WTC11 (cell line): ENCODE measurements around the gene ECSCR. TPM values are rescaled to one million over a fixed set of nuclear protein-coding genes. Genes with fewer than 3 reads are reported as not detected.
"Not testable (repeated sequence)": the region's sequence is repeated elsewhere in the genome, so short reads cannot be mapped to it uniquely, and the experiment has no call there.

Experiments
- ATAC-seq: fragments of 200-7000 bp; cut with Tn5 transposase; 2 replicates; pipeline ENCODE4 v1.10.0; 2021; ENCODE audit warnings: mild to moderate bottlenecking, moderate library complexity
- CTCF ChIA-PET: fragments of 300-600 bp; sonication (Branson Sonifier 250); formaldehyde crosslinking; loops from one replicate; lab custom pipeline; 2021; ENCODE audit warnings: antibody characterized with exemption; lab: Charles Lee
- POLR2A ChIA-PET: fragments of 350-600 bp; sonication (Branson Sonifier 250); formaldehyde crosslinking; loops from one replicate; lab custom pipeline; 2021; ENCODE audit warnings: antibody characterized with exemption; lab: Charles Lee
- DNase-seq: peaks from one replicate; pipeline ENCODE4 v3.0.0; 2021; ENCODE audit warnings: low spot score
- H3K27ac Mint-ChIP-seq: 2 replicates; pipeline ENCODE4 v1.8.0; 2021; ENCODE audit warnings: mixed read lengths
- H3K27me3 Mint-ChIP-seq: 2 replicates; pipeline ENCODE4 v1.8.0; 2021; ENCODE audit warnings: low read depth, mild to moderate bottlenecking, moderate library complexity, mixed read lengths
- H3K36me3 Mint-ChIP-seq: 2 replicates; pipeline ENCODE4 v1.8.0; 2021; ENCODE audit warnings: mixed read lengths
- H3K4me1 Mint-ChIP-seq: 2 replicates; pipeline ENCODE4 v1.8.0; 2022; ENCODE audit warnings: mixed read lengths
- H3K4me3 Mint-ChIP-seq: 2 replicates; pipeline ENCODE4 v1.8.0; 2021; ENCODE audit warnings: mild to moderate bottlenecking, moderate library complexity, mixed read lengths
- H3K9me3 Mint-ChIP-seq: 2 replicates; pipeline ENCODE4 v1.8.0; 2021; ENCODE audit warnings: mixed read lengths
- ATF1 ChIP-seq: sonication (generic); formaldehyde crosslinking; IDR thresholded peaks from 2 replicates; pipeline ENCODE4 v1.8.1; 2023; ENCODE audit warnings: mild to moderate bottlenecking, moderate library complexity, missing genetic modification reagents
- CREM ChIP-seq: sonication (generic); formaldehyde crosslinking; IDR thresholded peaks from 2 replicates; pipeline ENCODE4 v1.8.1; 2022; ENCODE audit warnings: mild to moderate bottlenecking, missing genetic modification reagents, moderate library complexity
- FOXP1 ChIP-seq: sonication (generic); formaldehyde crosslinking; IDR thresholded peaks from 2 replicates; pipeline ENCODE4 v1.8.0; 2022; ENCODE audit warnings: missing genetic modification reagents, mild to moderate bottlenecking, moderate library complexity, borderline replicate concordance
- IRF1 ChIP-seq: sonication (generic); formaldehyde crosslinking; IDR thresholded peaks from 2 replicates; pipeline ENCODE4 v1.8.0; 2023; ENCODE audit warnings: missing genetic modification reagents
- JAZF1 ChIP-seq: fragments of 250-450 bp; sonication (Bioruptor Pico); IDR thresholded peaks from 2 replicates; pipeline ENCODE4 v1.9.0; 2021; ENCODE audit warnings: moderate library complexity, mild to moderate bottlenecking, inconsistent platforms
- MLX ChIP-seq: sonication (generic); formaldehyde crosslinking; IDR thresholded peaks from 2 replicates; pipeline ENCODE4 v1.8.1; 2023; ENCODE audit warnings: mild to moderate bottlenecking, missing genetic modification reagents, moderate library complexity
- MXD4 ChIP-seq: fragments of 250-450 bp; sonication (Bioruptor Pico); IDR thresholded peaks from 2 replicates; pipeline ENCODE4 v1.8.0; 2021; ENCODE audit warnings: mild to moderate bottlenecking, moderate library complexity, borderline replicate concordance
- NFYB ChIP-seq: sonication (generic); formaldehyde crosslinking; conservative IDR thresholded peaks from 2 replicates; pipeline ENCODE4 v1.8.0; 2022; ENCODE audit warnings: low read depth, missing genetic modification reagents
- OVOL2 ChIP-seq: fragments of 250-450 bp; sonication (Bioruptor Pico); IDR thresholded peaks from 2 replicates; pipeline ENCODE4 v1.9.0; 2021; ENCODE audit warnings: mild to moderate bottlenecking, borderline replicate concordance
- PREB ChIP-seq: sonication (generic); formaldehyde crosslinking; IDR thresholded peaks from 2 replicates; pipeline ENCODE4 v1.8.1; 2022; ENCODE audit warnings: mild to moderate bottlenecking, missing genetic modification reagents, moderate library complexity, borderline replicate concordance
- PRRX2 ChIP-seq: fragments of 250-450 bp; sonication (Bioruptor Pico); IDR thresholded peaks from 2 replicates; pipeline ENCODE4 v1.8.0; 2021; ENCODE audit warnings: mild to moderate bottlenecking
- SMAD4 ChIP-seq: sonication (generic); formaldehyde crosslinking; IDR thresholded peaks from 2 replicates; pipeline ENCODE4 v1.8.0; 2022; ENCODE audit warnings: mild to moderate bottlenecking, missing genetic modification reagents
- TEAD1 ChIP-seq: sonication (generic); formaldehyde crosslinking; IDR thresholded peaks from 2 replicates; pipeline ENCODE4 v1.8.0; 2022; ENCODE audit warnings: mild to moderate bottlenecking, missing genetic modification reagents
- TP53 ChIP-seq: sonication (generic); formaldehyde crosslinking; IDR thresholded peaks from 2 replicates; pipeline ENCODE4 v1.8.1; 2023; ENCODE audit warnings: mild to moderate bottlenecking, missing genetic modification reagents
- ZBTB21 ChIP-seq: sonication (generic); formaldehyde crosslinking; IDR thresholded peaks from 2 replicates; pipeline ENCODE4 v1.8.1; 2023; ENCODE audit warnings: mild to moderate bottlenecking, missing genetic modification reagents, borderline replicate concordance
- ZNF317 ChIP-seq: sonication (generic); formaldehyde crosslinking; IDR thresholded peaks from 2 replicates; pipeline ENCODE4 v1.8.1; 2023; ENCODE audit warnings: low read depth, mild to moderate bottlenecking, moderate library complexity, missing genetic modification reagents, borderline replicate concordance
- ZNF671 ChIP-seq: fragments of 250-450 bp; sonication (Bioruptor Pico); IDR thresholded peaks from 2 replicates; pipeline ENCODE4 v1.8.0; 2021; ENCODE audit warnings: mild to moderate bottlenecking
- total RNA-seq: library from RNA; stranded (reverse); gene quantifications from 3 replicates; pipeline ENCODE4 v1.2.3, GENCODE V29; 2021
- TF ChIP-seq, protein P1 (sequence below): sonication (generic); formaldehyde crosslinking; IDR thresholded peaks from 2 replicates; pipeline ENCODE4 v1.8.1; 2022; ENCODE audit warnings: low read depth, mild to moderate bottlenecking, moderate library complexity, missing genetic modification reagents, borderline replicate concordance
- TF ChIP-seq, protein P2 (sequence below): fragments of 250-450 bp; sonication (Bioruptor Pico); IDR thresholded peaks from 2 replicates; pipeline ENCODE4 v1.8.0; 2021; ENCODE audit warnings: mild to moderate bottlenecking
- TF ChIP-seq, protein P3 (sequence below): sonication (generic); formaldehyde crosslinking; IDR thresholded peaks from 2 replicates; pipeline ENCODE4 v1.8.0; 2023; ENCODE audit warnings: mild to moderate bottlenecking, missing genetic modification reagents

The ECSCR gene
- total RNA-seq, 1 experiment from 2014 or later, result 2.7 TPM

DNA sequence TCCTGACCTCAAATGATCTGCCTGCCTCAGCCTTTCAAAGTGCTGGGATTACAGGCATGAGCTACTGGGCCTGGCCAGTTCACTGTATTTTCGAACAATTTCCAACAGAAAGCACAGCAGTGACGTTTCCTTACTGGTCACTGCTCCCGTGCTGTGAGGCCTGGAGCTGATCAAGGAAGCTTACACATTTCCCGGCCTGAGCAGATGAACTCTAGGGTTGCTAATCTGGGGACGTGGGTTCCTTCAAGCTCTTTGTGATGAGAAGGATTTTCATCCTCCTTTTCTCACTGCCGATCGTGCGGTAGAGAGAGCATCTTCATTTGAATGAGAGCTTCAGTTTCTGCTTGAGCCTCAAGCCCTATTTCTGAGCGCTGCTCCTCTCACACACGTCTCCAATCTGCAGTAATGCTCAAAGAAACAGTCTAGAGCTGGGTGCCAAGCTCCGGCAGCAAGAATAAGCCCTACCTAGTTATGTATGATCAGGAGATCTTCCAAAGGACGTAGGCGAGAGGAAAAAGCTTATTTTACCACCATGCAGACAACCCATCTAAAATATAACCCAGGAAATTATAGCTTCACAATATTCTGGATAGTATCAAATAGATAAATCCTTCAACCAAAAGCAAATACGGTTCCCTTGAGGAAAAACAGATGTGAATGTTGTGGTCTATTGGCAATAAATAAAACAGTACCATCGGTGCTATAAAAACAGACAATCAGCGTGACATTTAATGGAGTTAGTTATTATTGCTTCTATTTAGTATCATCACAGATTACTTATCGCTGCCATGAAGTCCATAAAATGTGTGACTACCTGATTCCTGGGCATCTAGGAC, 51.3 kb downstream of the ECSCR start:
- ChIA-PET CTCF (interaction anchor here (0.6 to 1.7 kb wide), 5 partner anchors 8 to 172 kb away, joined by 3 to 7 read pairs (median 6); no protein-coding TSS in a partner anchor), POLR2A (no interaction called here)

GRCh38 chr5:139410121-139410992, 52.2 kb downstream of the ECSCR start:
- no peak for ATAC-seq
- no peaks in the 10 kb centered on the region for H3K27me3 Mint-ChIP-seq

More for the DNA sequence above, 51.3 kb downstream of the ECSCR start:
- Mint-ChIP-seq H3K36me3 (peaks cover 4% of the 10 kb centered on the region; the same call in 1 of the 2 replicates), H3K9me3 (no peaks in the 10 kb centered on the region), H3K27ac (no peak overlapping the region; the same call in 1 of the 2 replicates), H3K4me3 (no peak overlapping the region), H3K4me1 (no peaks in the 10 kb centered on the region), H3K27me3 (no peaks in the 10 kb centered on the region)
- no peak for DNase-seq
- ATAC-seq, result no peak
- TF ChIP-seq, protein P1, sequence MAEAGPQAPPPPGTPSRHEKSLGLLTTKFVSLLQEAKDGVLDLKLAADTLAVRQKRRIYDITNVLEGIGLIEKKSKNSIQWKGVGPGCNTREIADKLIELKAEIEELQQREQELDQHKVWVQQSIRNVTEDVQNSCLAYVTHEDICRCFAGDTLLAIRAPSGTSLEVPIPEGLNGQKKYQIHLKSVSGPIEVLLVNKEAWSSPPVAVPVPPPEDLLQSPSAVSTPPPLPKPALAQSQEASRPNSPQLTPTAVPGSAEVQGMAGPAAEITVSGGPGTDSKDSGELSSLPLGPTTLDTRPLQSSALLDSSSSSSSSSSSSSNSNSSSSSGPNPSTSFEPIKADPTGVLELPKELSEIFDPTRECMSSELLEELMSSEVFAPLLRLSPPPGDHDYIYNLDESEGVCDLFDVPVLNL (CRISPR knock-in tag), result no peak
- TF ChIP-seq PREB (CRISPR knock-in tag) (no peak), ZBTB21 (CRISPR knock-in tag) (no peak), ZNF671 (no peak), JAZF1 (no peak), IRF1 (CRISPR knock-in tag) (no peak), OVOL2 (CRISPR knock-in tag) (no peak)

DNA sequence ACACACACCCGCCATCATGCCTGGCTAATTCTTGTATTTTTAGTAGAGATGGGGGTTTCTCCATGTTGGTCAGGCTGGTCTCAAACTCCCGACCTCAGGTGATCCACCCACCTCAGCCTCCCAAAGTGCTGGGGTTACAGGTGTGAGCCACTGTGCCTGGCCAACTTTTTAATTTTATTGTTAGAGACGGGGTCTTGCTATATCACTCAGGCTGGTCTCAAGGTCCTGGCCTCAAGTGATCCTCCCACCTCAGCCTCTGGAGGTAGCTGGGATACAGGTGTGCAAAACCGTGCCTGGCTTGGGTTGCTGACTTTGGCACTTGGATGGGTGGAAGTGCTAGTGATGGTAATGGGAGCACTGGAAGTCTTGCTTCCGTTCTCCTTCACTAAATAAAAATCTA, 53.4 kb downstream of the ECSCR start:
- DNase-seq, POLR2A ChIA-PET, H3K27ac Mint-ChIP-seq, H3K36me3 Mint-ChIP-seq, ATAC-seq, H3K4me3 Mint-ChIP-seq, H3K27me3 Mint-ChIP-seq, H3K4me1 Mint-ChIP-seq, H3K9me3 Mint-ChIP-seq, CTCF ChIA-PET: not testable (repeated sequence)

More at GRCh38 chr5:139410121-139410992, 52.2 kb downstream of the ECSCR start:
- ChIA-PET POLR2A (no interaction called here), CTCF (interaction anchor here (0.8 to 1.7 kb wide), 4 partner anchors 8 to 103 kb away, joined by 3 to 7 read pairs (median 5); no protein-coding TSS in a partner anchor)
- no peak overlapping the region for H3K4me3 Mint-ChIP-seq
- H3K9me3 Mint-ChIP-seq, result no peaks in the 10 kb centered on the region
- no peak overlapping the region for H3K27ac Mint-ChIP-seq
- DNase-seq, result no peak
- no peaks in the 10 kb centered on the region for H3K4me1 Mint-ChIP-seq
- TF ChIP-seq MLX (CRISPR knock-in tag) (no peak), FOXP1 (CRISPR knock-in tag) (no peak), ATF1 (CRISPR knock-in tag) (no peak), JAZF1 (no peak), NFYB (no peak), MXD4 (CRISPR knock-in tag) (no peak), PRRX2 (CRISPR knock-in tag) (no peak), SMAD4 (no peak), CREM (CRISPR knock-in tag) (no peak), ZNF317 (CRISPR knock-in tag) (no peak), TP53 (no peak), TEAD1 (CRISPR knock-in tag) (no peak)
- TF ChIP-seq, protein P2, sequence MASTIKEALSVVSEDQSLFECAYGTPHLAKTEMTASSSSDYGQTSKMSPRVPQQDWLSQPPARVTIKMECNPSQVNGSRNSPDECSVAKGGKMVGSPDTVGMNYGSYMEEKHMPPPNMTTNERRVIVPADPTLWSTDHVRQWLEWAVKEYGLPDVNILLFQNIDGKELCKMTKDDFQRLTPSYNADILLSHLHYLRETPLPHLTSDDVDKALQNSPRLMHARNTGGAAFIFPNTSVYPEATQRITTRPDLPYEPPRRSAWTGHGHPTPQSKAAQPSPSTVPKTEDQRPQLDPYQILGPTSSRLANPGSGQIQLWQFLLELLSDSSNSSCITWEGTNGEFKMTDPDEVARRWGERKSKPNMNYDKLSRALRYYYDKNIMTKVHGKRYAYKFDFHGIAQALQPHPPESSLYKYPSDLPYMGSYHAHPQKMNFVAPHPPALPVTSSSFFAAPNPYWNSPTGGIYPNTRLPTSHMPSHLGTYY (CRISPR knock-in tag), result no peak
- TF ChIP-seq, protein P3, sequence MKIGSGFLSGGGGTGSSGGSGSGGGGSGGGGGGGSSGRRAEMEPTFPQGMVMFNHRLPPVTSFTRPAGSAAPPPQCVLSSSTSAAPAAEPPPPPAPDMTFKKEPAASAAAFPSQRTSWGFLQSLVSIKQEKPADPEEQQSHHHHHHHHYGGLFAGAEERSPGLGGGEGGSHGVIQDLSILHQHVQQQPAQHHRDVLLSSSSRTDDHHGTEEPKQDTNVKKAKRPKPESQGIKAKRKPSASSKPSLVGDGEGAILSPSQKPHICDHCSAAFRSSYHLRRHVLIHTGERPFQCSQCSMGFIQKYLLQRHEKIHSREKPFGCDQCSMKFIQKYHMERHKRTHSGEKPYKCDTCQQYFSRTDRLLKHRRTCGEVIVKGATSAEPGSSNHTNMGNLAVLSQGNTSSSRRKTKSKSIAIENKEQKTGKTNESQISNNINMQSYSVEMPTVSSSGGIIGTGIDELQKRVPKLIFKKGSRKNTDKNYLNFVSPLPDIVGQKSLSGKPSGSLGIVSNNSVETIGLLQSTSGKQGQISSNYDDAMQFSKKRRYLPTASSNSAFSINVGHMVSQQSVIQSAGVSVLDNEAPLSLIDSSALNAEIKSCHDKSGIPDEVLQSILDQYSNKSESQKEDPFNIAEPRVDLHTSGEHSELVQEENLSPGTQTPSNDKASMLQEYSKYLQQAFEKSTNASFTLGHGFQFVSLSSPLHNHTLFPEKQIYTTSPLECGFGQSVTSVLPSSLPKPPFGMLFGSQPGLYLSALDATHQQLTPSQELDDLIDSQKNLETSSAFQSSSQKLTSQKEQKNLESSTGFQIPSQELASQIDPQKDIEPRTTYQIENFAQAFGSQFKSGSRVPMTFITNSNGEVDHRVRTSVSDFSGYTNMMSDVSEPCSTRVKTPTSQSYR (CRISPR knock-in tag), result no peak
- H3K36me3 Mint-ChIP-seq, result peaks cover 4% of the 10 kb centered on the region; the same call in 1 of the 2 replicates
